Glomerular endothelial cell (primary cell): ENCODE results near the gene COQ3. TPM values are rescaled to one million over a fixed set of nuclear protein-coding genes. Genes with fewer than 3 reads are reported as not detected.
"Not testable (repeated sequence)": the region's sequence is repeated elsewhere in the genome, so short reads cannot be mapped to it uniquely, and the experiment has no call there.

ENCODE experiments used
- DNase-seq: peaks from one replicate; pipeline ENCODE4 v3.0.0-alpha.2; 2011; ENCODE audit warnings: low read depth, low spot score; ENCODE audit errors: extremely low read depth
- total RNA-seq: library from RNA; depleted of rRNA; stranded (reverse); fragments of >200 nt; gene quantifications from 2 replicates; pipeline ENCODE4 v1.2.3, GENCODE V29; 2015

Gene COQ3
- total RNA-seq, 1 donor from 2014 or later, result 2.0 TPM

DNA sequence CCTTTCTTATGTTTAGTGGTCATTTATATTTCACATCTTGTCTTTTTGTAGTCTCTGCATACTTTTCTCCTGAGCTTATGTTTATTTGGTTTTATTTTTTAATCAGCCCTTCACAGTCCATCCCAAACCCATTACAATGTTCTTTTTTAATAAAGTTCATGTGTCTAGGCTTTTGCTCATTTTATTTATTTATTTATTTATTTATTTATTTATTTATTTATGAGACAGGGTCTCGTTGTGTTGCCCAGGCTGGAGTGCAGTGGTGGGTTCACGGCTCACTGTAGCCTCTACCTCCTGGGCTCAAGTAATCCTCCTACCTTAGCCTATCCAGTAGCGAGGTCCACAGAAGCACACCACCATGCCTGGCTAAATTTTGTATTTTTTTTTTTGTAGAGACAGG lies 3.1 kb downstream of the COQ3 start:
- DNase-seq, result no peak

DNA sequence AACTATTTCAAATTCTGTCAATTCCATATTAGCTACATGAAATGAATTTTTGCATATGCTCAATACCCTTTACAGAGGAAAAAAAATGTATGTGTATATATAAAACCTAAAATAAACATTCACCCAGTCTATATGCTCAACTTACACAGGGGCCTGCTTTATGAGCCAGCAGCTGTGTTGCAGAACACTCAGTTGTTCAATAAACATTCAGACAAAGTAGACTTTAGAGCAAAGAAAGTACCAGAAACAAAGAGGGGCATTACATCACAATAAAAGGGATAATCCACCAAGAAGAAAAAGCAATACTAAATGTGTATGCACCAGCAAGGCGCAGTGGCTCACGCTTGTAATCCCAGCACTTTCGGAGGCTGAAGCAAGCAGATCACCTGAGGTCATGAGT lies 9.5 kb downstream of the COQ3 start:
- DNase-seq, result no peak

DNA sequence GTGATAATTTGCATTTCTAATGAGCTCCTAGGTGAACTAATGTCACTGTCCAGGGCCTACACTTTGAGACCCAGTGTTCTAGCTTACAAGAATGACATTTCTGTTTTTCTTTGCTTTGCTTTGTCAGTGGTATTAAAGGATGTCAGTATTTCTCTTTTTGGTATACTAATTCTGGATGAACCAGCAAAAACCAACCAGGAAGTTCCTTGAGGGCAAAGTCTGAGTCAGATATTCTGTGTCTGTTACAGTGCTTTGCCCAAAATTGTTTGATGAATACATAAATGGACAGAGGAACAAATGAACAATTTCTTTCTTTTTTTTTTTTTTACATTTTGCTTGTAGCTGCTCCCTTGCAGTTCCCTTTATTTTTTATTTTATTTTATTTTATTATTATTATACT lies 15.4 kb downstream of the COQ3 start:
- no peak for DNase-seq

DNA sequence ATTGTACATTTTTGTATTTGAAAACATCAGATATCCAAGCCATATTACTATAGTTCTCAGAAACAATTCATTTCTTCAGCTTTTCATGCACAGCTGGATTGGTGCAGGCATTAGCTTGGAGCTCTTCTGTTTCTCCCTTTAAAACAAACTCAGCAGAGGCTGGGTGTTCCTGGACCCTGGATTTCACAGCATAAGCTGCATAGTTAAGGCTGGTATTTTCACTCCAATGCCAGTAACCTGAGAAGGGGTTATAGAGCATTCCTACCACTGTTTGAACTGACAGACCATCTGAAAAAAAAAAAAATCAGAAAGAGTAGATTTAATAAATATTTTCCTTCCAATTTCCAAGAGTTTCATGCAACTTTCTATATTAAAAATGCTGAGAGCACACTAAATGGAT lies 24.5 kb downstream of the COQ3 start:
- no peak for DNase-seq

DNA sequence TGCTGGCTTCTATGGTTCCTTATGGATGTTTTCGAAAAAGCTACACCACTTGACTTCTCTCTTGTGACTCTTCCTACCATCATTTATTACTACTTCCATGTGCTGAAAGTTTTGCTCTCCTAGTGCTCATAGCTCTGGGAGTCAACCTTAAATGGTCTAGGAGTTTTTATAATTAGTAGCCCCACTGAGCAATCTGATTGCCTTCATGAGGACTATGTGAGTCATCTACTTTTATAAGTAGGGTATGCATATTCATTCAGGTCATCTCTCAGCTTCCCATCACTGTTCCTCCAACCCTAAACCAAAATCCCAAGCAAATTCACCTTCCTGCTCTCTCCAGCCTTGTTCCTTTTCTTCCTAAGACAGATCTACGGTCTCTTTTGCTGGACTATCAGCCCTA lies 27.1 kb downstream of the COQ3 start:
- DNase-seq, result no peak

DNA sequence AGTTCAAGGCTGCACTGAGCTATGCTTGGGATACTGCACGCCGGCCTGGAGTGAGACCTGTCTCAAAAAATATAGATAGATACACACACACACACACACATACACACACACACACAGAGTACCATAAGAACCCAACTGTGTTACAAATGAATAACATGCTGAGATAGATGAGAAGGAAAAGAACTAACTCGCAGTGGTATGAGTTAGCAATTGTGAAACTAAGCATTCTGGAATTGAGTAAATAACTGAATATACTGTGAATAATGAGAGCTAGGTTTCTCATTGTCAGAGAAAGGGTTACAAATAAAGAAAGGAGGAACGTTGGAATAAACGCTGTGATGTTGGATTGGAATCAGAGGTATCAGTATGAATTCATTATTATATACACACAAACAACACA lies 30.0 kb downstream of the COQ3 start:
- DNase-seq, result no peak

DNA sequence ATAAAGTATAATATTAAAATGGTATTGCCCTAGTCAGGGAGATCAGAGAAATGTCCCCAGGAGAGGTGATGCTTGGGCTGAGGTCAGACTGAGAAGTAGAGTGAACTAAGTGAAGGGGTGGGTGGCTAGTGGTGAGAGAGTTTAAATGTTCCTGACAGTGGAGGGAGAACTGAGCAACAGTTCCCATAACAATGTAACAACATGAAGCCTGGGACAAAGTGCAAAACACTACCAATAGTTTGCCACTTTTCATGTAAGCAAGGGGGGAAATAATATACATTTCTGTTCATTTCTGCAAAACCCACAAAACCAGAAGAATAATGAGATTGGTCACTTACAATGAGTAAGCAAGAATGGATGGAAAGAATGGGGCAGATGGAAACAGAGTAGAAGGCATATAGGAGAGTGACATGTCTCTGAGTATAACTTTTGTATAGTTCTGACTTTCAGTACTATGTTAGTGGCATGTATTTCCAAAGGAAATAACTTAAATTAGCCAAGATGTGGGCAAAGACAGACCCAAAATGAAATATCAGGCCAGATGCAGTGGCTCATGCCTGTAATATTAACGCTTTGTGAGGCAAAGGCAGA lies 31.2 kb downstream of the COQ3 start:
- DNase-seq, result no peak

DNA sequence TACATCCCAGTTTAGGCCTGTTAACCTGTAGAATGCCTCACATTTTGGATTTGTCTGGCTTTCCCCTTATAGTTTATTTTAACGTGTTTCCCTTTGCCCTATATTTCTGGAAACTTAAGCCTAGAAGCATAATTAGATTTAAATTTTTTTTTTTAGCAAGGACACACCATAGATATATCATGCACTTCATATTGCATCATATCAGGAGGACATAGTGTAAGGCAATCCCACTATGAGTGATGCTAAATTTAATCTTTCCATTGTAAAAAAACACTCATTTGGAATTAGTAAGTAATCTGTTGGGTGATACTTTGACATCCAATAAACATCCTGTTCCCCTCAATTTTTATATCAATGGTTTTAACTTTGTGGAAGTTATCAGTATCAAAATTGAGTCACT lies 34.2 kb downstream of the COQ3 start:
- DNase-seq, result no peak

DNA sequence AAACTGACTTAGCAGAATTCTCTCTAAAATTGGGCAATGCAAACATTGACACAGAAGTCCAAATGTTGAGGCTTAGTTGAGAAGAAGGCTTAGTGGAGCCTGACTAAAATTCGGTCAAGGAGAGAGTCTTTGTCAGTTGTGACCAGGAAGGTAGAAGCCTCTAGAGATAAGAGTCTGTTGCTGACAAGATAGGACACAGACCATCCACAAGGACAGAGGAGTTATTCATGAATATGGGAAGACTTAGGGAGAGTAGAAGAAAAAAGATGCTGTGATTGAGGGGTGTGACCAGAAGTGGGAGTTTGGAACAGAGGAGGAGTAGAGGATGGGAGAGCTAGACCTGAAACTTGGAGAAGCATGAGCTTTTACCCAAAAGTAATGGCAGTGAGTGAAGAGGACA lies 37.4 kb downstream of the COQ3 start:
- no peak for DNase-seq

DNA sequence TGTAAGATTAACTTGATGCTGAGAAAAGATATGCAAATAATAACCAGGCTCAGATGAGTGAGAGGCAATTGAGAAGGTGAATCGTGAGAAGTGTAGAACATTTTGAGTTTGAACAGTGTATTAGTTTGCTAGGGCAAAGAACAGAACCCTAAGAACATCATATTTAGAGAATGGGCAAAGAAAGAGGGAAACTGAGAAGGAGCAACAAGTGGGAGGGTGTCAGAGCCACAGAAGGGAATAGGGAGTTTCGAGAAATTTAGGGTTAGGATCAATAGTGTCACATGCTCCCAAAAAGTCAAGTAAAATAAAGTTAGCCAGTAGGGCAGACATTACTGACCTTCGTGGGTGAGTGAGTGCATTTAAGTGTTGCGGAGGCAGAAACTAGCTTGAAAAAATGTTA lies 39.0 kb downstream of the COQ3 start:
- DNase-seq, result no peak

DNA sequence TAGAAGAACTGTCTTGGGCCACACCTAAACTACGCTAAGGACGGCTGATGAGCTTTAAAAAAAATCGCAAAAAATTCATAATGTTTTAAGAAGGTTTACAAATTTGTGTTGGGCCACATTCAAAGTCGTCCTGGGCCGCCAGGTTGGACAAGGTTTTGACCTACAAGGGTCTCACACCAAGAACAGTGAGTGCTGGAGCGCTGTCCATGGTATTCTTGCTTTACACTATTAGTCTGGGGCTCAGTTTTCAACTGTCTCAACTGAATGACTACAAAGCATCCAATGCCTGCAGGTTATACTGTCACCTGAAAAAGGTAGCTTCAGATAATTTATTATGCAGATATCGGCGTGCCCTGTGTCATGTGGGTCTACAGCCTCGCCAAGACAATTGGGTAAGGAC lies 40.9 kb downstream of the COQ3 start:
- no peak for DNase-seq

DNA sequence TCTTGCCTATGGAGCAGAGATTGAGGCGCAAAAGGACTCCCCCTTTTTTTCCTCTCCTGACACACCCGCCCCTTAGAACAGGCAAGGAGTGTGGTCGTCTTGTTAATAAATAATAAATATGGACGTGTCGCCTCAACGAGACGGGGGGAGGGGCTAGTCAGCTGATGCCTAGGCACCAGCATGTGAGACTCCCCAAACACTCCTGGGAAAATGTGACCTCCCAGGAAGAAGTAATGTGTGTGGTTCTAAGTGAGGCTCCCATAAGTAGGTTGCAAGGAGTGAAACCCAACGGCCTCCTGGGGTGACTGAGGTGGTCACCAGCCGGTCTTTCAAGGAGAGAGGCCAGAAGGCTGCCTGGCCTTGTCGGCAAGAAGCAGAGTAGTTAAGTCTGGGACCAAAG lies 43.4 kb downstream of the COQ3 start:
- no peak for DNase-seq

DNA sequence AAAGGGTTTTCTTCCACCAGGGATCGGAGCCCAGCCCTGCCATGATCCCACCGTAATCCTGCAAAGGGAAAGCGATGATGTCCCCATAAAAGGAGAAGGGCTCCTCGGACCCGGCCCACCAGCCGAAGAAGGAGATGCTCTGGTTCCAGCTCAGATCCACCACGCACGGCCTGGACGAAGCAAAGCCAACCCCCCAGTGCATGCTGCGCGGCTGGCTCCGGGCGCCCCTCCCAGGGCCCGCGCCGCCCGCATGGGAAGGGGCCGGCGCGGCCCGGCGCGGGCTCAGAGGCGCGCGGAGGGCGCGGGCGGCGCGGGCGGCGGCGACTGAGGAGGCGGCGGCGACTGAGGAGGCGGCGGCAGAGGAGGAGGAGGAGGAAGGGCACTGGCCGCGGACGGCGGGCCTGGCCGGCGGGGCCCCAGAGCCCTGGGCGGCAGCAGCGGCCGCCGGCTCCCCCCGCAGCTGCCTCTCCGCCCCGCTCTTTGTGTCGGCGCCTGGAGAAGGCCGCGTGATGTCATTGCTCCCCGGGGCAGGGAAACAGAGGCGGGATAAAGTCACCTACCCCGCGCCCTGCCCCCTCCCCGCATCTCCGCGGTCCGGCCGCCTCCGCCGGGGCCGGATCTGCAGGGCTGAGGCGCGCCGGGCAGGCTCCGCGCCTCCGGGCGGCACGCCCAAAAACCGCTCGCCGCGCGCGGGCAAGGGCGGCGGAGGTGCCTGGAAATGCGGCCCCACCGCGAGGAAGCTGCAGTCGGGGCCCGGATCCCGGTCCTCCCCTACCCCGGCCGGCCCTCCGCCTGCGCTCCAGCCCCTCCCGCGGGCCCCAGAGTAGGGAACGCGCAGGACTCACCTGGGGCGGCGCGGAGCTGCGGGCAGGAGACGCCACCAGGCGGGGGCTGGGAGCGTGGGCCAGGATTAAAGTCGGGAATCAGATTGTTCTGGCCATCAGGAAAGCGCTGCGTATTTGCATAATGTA lies 44.5 kb downstream of the COQ3 start, which contains the start of gene FAXC:
Gene FAXC, minus strand, starts transcription at position 504 of the 971 bp plus-strand sequence. Its CDS starts 302 bp downstream, at position 202.
- no peak for DNase-seq

DNA sequence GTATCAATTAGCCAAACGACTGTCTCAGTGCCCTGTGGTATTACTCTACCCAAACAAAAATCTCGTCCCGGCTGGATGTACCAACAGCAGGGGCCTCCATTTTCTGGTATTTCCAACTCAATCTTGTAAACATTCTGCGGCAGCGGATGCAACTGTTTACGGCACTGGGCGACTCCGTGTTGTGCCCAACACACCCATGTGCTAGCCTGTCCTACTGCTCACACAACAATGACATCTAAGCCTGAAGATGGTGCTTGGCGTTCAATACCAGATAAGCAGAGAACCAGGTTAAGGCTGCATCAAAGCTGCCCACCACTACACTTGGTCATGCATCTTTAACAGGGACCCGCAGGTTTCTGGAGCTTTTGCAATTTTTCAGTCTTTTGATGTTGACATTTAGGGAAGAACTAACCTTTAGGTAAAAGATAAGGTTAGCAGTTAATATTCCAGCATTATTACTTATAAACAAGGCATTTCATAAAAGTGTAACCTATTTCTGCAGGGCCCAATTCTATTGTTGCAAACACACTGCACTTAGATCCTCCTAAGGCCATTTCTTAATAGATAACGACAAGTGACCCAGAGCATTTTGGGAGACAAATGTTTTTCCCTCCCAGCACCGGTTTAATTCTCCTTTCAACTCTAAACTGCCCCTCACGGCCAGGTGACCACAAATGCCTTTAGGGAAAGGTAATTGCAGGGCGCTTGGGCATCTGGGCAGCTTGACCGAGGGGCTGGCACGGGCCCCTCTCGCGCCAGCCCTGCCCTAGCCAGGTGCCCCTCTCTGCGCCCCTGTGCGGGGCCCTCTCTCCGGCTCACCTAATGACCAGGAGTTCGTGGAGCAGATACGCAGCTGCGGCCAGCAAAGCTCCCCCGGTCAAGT lies 45.5 kb downstream of the COQ3 start:
- DNase-seq, result no peak

DNA sequence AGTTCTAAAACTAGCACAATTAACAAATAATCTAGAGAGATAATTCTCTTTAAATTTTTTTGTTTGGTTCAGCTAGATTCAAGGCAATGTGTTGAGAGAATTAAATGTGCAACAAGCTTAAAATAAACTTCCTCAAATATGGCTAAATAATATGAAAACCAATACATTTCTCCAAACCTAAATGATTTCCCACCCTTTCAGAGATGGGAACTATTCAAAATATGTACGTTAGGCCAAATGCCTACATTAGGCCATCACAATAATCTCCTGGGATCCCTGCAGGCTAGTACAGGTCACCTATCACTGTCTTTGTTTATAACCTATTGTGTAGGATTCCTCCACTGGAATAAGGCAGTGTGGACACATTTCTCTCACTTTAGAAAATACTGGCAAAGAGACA lies 46.2 kb downstream of the COQ3 start:
- no peak for DNase-seq

DNA sequence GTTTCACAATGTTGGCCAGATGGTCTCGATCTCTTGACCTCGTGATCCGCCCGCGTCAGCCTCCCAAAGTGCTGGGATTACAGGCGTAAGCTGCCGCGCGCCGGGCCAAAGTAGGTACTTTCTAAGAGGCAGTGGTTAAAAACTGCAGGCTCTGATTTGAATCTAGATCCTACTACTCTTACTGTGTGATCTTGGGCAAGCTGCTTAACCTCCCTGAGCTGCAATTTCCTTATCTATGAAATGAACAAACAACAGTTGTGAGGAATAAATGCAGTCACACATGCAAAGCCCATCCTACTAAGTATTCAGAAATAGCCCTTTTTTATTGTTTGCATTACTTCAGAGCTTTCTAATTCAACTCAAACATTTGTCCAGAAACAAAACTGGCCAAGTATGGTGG lies 47.4 kb downstream of the COQ3 start:
- DNase-seq, result no peak

DNA sequence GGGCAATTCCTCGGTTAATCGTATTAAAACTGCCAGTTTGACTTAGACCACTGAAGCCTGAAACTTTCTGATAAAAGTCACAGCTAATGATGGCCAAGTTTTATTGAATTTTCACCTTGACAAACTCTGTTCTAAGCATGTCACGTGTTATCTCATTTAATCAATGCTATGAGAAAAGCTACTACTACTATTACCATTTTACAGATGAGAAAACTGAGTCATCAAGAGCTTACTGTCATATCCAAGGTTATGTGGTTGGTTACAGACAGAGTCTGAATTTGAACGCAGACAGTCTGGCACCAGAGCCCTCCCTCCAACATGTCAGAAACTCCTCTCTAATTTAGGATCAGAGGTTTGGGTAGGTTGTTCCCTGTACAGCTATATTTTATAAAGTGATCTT lies 48.8 kb downstream of the COQ3 start:
- no peak for DNase-seq

DNA sequence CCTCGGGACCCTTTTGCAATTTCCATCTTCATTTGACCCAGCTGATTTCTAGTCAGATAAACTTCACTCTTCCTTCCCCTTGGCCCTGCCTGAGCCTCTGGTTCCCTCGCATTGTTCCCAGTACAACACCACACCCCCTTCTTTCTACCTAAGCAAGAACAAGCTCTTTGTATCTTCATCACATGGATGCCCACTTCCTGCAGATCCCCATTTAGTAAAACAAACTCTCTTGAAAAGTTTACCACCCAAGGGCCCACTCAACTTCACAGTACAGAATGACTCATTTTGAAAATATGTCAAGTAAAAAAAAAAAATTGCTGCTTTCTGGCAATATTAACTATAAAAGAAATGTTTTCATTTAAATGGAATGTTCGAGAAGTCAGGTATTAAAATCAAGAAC lies 49.7 kb downstream of the COQ3 start:
- peak; percentile 23 for DNase-seq

DNA sequence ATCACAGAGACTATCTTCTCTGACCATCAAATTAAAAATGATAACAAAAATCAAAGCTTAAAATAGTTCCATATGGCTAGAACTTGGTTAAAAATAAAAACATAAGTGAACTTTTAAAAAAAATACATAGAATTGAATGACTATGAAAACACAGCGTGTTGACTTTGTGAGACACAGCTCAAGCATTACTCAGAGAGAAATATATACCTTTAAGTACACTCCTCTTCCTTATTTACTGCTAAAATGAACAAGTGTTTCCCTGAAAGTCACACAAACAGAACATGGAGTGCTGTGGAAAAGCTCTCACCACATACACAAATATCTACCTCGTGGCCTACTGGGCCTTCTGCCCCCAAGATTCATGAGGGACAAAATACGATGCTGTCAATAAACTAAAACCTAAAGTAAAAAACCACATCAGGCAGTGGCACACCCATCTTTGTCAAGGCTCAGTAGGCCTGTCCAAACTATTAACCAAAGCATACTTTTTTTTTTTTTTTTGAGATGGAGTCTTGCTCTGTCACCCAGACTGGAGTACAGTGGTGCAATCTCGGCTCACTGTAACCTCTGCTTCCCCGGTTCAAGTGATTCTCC lies 52.0 kb downstream of the COQ3 start:
- no peak for DNase-seq

DNA sequence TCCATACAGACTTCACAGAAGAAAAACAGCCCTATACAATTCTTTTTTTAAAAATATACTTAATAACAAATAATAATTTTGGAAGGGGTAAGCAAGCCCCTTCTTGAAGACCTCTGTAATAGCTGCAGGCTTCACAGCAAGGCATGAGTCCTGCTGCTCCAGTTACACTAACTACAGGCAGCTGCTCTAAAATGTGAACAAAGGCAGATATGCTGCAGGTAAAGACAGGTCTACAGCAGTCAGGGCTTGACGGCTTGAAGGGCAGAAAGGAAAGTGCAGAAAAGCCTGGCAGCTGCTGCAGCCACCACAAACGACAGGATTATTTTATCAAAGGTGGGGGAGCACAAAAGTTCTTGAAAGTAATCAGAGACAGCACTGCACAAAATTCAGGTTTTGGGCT lies 55.8 kb downstream of the COQ3 start:
- no peak for DNase-seq

DNA sequence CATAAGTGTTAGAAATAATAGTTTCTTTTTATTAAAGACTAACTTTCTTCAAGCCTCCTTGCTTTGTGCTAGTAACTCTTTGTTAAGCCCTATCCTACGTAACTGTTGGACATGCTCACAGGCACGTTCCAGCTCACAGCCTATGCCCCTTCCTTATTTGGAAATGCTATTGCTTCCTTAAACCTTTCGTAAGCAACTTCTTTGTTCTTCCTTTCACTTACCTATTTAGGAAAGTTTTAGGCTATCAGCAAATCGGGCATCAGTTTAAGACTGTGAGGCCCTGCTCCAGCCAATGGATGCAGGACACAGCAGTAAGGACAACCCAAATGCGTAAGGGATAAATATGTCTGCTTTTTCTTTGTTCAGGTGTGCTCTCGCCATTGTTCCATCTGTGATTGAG lies 58.7 kb downstream of the COQ3 start:
- not testable (repeated sequence) for DNase-seq
